DOHH2 (cell line): Measurements from ENCODE around the gene ZFHX3.
A peak's percentile ranks its signal among the peaks of the same experiment; 100 is the strongest.

ENCODE experiments used
- H3F3A ChIP-seq: fragments of 200-600 bp; sonication (generic), shearing (Covaris generic); 2 replicates; pipeline ENCODE4 v1.6.0; 2016; ENCODE audit warnings: antibody characterized with exemption, mild to moderate bottlenecking; ENCODE audit not compliant: control insufficient read depth, insufficient read depth
- H3K27ac ChIP-seq: fragments of 200-600 bp; sonication (generic); 2 replicates; pipeline ENCODE4 v1.5.1; 2014; ENCODE audit warnings: low read depth, mild to moderate bottlenecking, low read length, moderate library complexity
- H3K27me3 ChIP-seq: fragments of 200-600 bp; sonication (generic); 2 replicates; pipeline ENCODE4 v1.6.1; 2014; ENCODE audit warnings: mild to moderate bottlenecking, low read length, mixed read lengths; ENCODE audit not compliant: control insufficient read depth
- H3K36me3 ChIP-seq: fragments of 200-600 bp; sonication (generic); 2 replicates; pipeline ENCODE4 v1.6.1; 2014; ENCODE audit warnings: mild to moderate bottlenecking, low read length, moderate library complexity, mixed read lengths; ENCODE audit not compliant: control insufficient read depth
- H3K4me1 ChIP-seq: fragments of 200-600 bp; sonication (generic); 2 replicates; pipeline ENCODE4 v1.6.1; 2014; ENCODE audit warnings: mild to moderate bottlenecking, low read length, mixed read lengths; ENCODE audit not compliant: control insufficient read depth
- H3K4me2 ChIP-seq: fragments of 200-600 bp; sonication (generic); 2 replicates; pipeline ENCODE4 v1.6.0; 2014; ENCODE audit warnings: mild to moderate bottlenecking, low read length, moderate library complexity
- H3K4me3 ChIP-seq: fragments of 200-600 bp; sonication (generic); 2 replicates; pipeline ENCODE4 v1.5.1; 2014; ENCODE audit warnings: mild to moderate bottlenecking, low read length, mixed read lengths
- H3K79me2 ChIP-seq: fragments of 200-600 bp; sonication (generic); 2 replicates; pipeline ENCODE4 v1.6.1; 2014; ENCODE audit warnings: mild to moderate bottlenecking, low read length, mixed read lengths; ENCODE audit not compliant: control insufficient read depth
- H3K9me2 ChIP-seq: fragments of 200-600 bp; sonication (generic); replicated peaks from 2 replicates; pipeline ENCODE4 v1.6.1; 2014; ENCODE audit warnings: mild to moderate bottlenecking, low read length, mixed read lengths; ENCODE audit not compliant: control insufficient read depth
- H3K9me3 ChIP-seq: fragments of 200-600 bp; sonication (generic); 2 replicates; pipeline ENCODE4 v1.6.1; 2014; ENCODE audit warnings: antibody characterized with exemption, low read length, mixed read lengths; ENCODE audit not compliant: control insufficient read depth, insufficient read depth
- H4K20me1 ChIP-seq: fragments of 200-600 bp; sonication (generic); 2 replicates; pipeline ENCODE4 v1.6.0; 2014; ENCODE audit warnings: low read depth, mild to moderate bottlenecking, antibody characterized with exemption, low read length, moderate library complexity; ENCODE audit not compliant: control insufficient read depth, insufficient read depth
- CTCF ChIP-seq: fragments of 200-600 bp; sonication (generic); IDR thresholded peaks from one replicate; pipeline ENCODE4 v1.5.1; 2014; ENCODE audit warnings: antibody characterized with exemption, mild to moderate bottlenecking, low read depth, low read length; ENCODE audit not compliant: poor library complexity, severe bottlenecking
- EZH2phosphoT487 ChIP-seq: fragments of 200-600 bp; sonication (generic); IDR thresholded peaks from 2 replicates; pipeline ENCODE4 v1.6.1; 2017; ENCODE audit warnings: borderline replicate concordance, mild to moderate bottlenecking, antibody characterized with exemption, low read length, moderate library complexity, mixed read lengths

ZFHX3 gene

GRCh38 chr16:72788269-72788809 lies 259.6 kb downstream of the ZFHX3 start:
- Histone ChIP-seq H3K4me1 (no peaks in the 10 kb centered on the region), H3F3A (no peaks in the 10 kb centered on the region), H3K9me3 (no peaks in the 10 kb centered on the region), H3K79me2 (no peaks in the 10 kb centered on the region), H3K9me2 (no peaks in the 10 kb centered on the region), H3K4me2 (no peak overlapping the region), H3K27me3 (no peaks in the 10 kb centered on the region), H3K36me3 (no peaks in the 10 kb centered on the region; the same call in 1 of the 2 replicates), H3K27ac (no peak overlapping the region), H4K20me1 (no peaks in the 10 kb centered on the region), H3K4me3 (no peak overlapping the region)
- no peak for TF ChIP-seq CTCF

GRCh38 chr16:72787514-72788268 lies 260.2 kb downstream of the ZFHX3 start:
- Histone ChIP-seq H3K27ac (no peak overlapping the region), H4K20me1 (no peaks in the 10 kb centered on the region), H3K9me3 (no peaks in the 10 kb centered on the region), H3K4me2 (0 out of 2 replicates have a peak overlapping the region, but pooled peaks have one; percentile 9), H3K79me2 (no peaks in the 10 kb centered on the region), H3K27me3 (no peaks in the 10 kb centered on the region), H3K4me1 (no peaks in the 10 kb centered on the region), H3F3A (no peaks in the 10 kb centered on the region), H3K9me2 (no peaks in the 10 kb centered on the region), H3K4me3 (no peak overlapping the region), H3K36me3 (no peaks in the 10 kb centered on the region; the same call in 1 of the 2 replicates)
- no peak for TF ChIP-seq CTCF
- TF ChIP-seq EZH2phosphoT487: no peak

GRCh38 chr16:72787130-72787513 lies 260.8 kb downstream of the ZFHX3 start:
- no peaks in the 10 kb centered on the region for H3K9me3 ChIP-seq
- 0 out of 2 replicates have a peak overlapping the region, but pooled peaks have one; percentile 9 for H3K4me2 ChIP-seq
- H3K4me3 ChIP-seq: no peak overlapping the region
- H3F3A ChIP-seq: no peaks in the 10 kb centered on the region
- TF ChIP-seq EZH2phosphoT487 (no peak), CTCF (no peak)
- no peaks in the 10 kb centered on the region for H3K9me2 ChIP-seq
- H4K20me1 ChIP-seq: no peaks in the 10 kb centered on the region
- H3K79me2 ChIP-seq: no peaks in the 10 kb centered on the region
- no peak overlapping the region for H3K27ac ChIP-seq
- H3K36me3 ChIP-seq: no peaks in the 10 kb centered on the region; the same call in 1 of the 2 replicates
- no peaks in the 10 kb centered on the region for H3K27me3 ChIP-seq
- H3K4me1 ChIP-seq: no peaks in the 10 kb centered on the region
